Measurements from ENCODE around the gene SRPK2. TPM values are rescaled to one million over a fixed set of nuclear protein-coding genes. Genes with fewer than 3 reads are reported as not detected.
"Not testable (repeated sequence)": the region's sequence is repeated elsewhere in the genome, so short reads cannot be mapped to it uniquely, and the experiment has no call there.

Gene SRPK2
- total and polyA plus RNA-seq, 2 donors, result 23.0 to 45.6 TPM

- peak in 1 of 9 donors; percentile 30 for DNase-seq (ENCODE audit: low read depth in 6 of 9, low spot score in 9 of 9)
- H3K9me3 ChIP-seq (ENCODE audit: control insufficient read depth in 2 of 2, insufficient read depth in 1 of 2, low read length in 1 of 2), result peaks cover 0 to 9% of the 10 kb centered on the region in 2 donors
- no peaks in the 10 kb centered on the region for H3K27me3 ChIP-seq (ENCODE audit: control insufficient read depth in 2 of 2, insufficient read depth in 1 of 2, low read length in 1 of 2)
- H3K4me1 ChIP-seq (ENCODE audit: control insufficient read depth in 2 of 2, insufficient read depth in 2 of 2, low read length in 2 of 2), result peaks cover 0 to 18% of the 10 kb centered on the region in 2 donors
- no peaks in the 10 kb centered on the region for H3K36me3 ChIP-seq (ENCODE audit: control insufficient read depth in 2 of 2, insufficient read depth in 2 of 2, low read length in 1 of 2)
- H3K27ac ChIP-seq (ENCODE audit: low read depth in 1 of 2, low read length in 1 of 2), result peak overlapping the region in 1 of 2 donors; percentile 40
- no peak overlapping the region for H3K4me3 ChIP-seq (ENCODE audit: low read length in 2 of 2)
- WGBS, result 90% methylated on average over 4 of the region's 4 CpGs
These were observed 90.3 kb downstream of the SRPK2 start for GRCh38 chr7:105298439-105298894.

GRCh38 chr7:105297985-105298384, 90.7 kb downstream of the SRPK2 start:
- Histone ChIP-seq H3K9me3 (ENCODE audit: control insufficient read depth in 2 of 2, insufficient read depth in 1 of 2, low read length in 1 of 2) (peaks cover 0 to 9% of the 10 kb centered on the region in 2 donors), H3K36me3 (ENCODE audit: control insufficient read depth in 2 of 2, insufficient read depth in 2 of 2, low read length in 1 of 2) (no peaks in the 10 kb centered on the region), H3K27ac (ENCODE audit: low read depth in 1 of 2, low read length in 1 of 2) (peak overlapping the region in 1 of 2 donors; percentile 40), H3K27me3 (ENCODE audit: control insufficient read depth in 2 of 2, insufficient read depth in 1 of 2, low read length in 1 of 2) (no peaks in the 10 kb centered on the region), H3K4me3 (ENCODE audit: low read length in 2 of 2) (no peak overlapping the region), H3K4me1 (ENCODE audit: control insufficient read depth in 2 of 2, insufficient read depth in 2 of 2, low read length in 2 of 2) (peaks cover 0 to 18% of the 10 kb centered on the region in 2 donors)
- DNase-seq (ENCODE audit: low read depth in 6 of 9, low spot score in 9 of 9), result peak in 1 of 9 donors; percentile 14
- 96% methylated on average over 2 of the region's 2 CpGs for WGBS

GRCh38 chr7:105297309-105297708, 91.4 kb downstream of the SRPK2 start:
- DNase-seq (ENCODE audit: low read depth in 6 of 9, low spot score in 9 of 9), result no peak
- Histone ChIP-seq H3K4me1 (ENCODE audit: control insufficient read depth in 2 of 2, insufficient read depth in 2 of 2, low read length in 2 of 2) (peaks cover 0 to 18% of the 10 kb centered on the region in 2 donors), H3K9me3 (ENCODE audit: control insufficient read depth in 2 of 2, insufficient read depth in 1 of 2, low read length in 1 of 2) (peaks cover 0 to 7% of the 10 kb centered on the region in 2 donors), H3K36me3 (ENCODE audit: control insufficient read depth in 2 of 2, insufficient read depth in 2 of 2, low read length in 1 of 2) (no peaks in the 10 kb centered on the region), H3K27me3 (ENCODE audit: control insufficient read depth in 2 of 2, insufficient read depth in 1 of 2, low read length in 1 of 2) (no peaks in the 10 kb centered on the region), H3K4me3 (ENCODE audit: low read length in 2 of 2) (no peak overlapping the region), H3K27ac (ENCODE audit: low read depth in 1 of 2, low read length in 1 of 2) (no peak overlapping the region)
- 98% methylated on average over 5 of the region's 5 CpGs for WGBS

GRCh38 chr7:105296491-105296890, 92.2 kb downstream of the SRPK2 start:
- Histone ChIP-seq H3K36me3 (ENCODE audit: control insufficient read depth in 2 of 2, insufficient read depth in 2 of 2, low read length in 1 of 2) (no peaks in the 10 kb centered on the region), H3K27me3 (ENCODE audit: control insufficient read depth in 2 of 2, insufficient read depth in 1 of 2, low read length in 1 of 2) (no peaks in the 10 kb centered on the region), H3K4me3 (ENCODE audit: low read length in 2 of 2) (no peak overlapping the region), H3K27ac (ENCODE audit: low read depth in 1 of 2, low read length in 1 of 2) (no peak overlapping the region), H3K4me1 (ENCODE audit: control insufficient read depth in 2 of 2, insufficient read depth in 2 of 2, low read length in 2 of 2) (peaks cover 0 to 18% of the 10 kb centered on the region in 2 donors), H3K9me3 (ENCODE audit: control insufficient read depth in 2 of 2, insufficient read depth in 1 of 2, low read length in 1 of 2) (peaks cover 0 to 7% of the 10 kb centered on the region in 2 donors)
- no peak for DNase-seq (ENCODE audit: low read depth in 6 of 9, low spot score in 9 of 9)

- no peak for DNase-seq (ENCODE audit: low read depth in 6 of 9, low spot score in 9 of 9)
- no peaks in the 10 kb centered on the region for H3K36me3 ChIP-seq (ENCODE audit: control insufficient read depth in 2 of 2, insufficient read depth in 2 of 2, low read length in 1 of 2)
- 63% methylated on average over 1 of the region's 1 CpG for WGBS
- H3K4me3 ChIP-seq (ENCODE audit: low read length in 2 of 2), result no peak overlapping the region
- no peaks in the 10 kb centered on the region for H3K27me3 ChIP-seq (ENCODE audit: control insufficient read depth in 2 of 2, insufficient read depth in 1 of 2, low read length in 1 of 2)
- peaks cover 0 to 3% of the 10 kb centered on the region in 2 donors for H3K9me3 ChIP-seq (ENCODE audit: control insufficient read depth in 2 of 2, insufficient read depth in 1 of 2, low read length in 1 of 2)
- peaks cover 0 to 15% of the 10 kb centered on the region in 2 donors for H3K4me1 ChIP-seq (ENCODE audit: control insufficient read depth in 2 of 2, insufficient read depth in 2 of 2, low read length in 2 of 2)
- peak overlapping the region in 1 of 2 donors; percentile 2 for H3K27ac ChIP-seq (ENCODE audit: low read depth in 1 of 2, low read length in 1 of 2)
These were observed 92.9 kb downstream of the SRPK2 start for GRCh38 chr7:105295596-105296352.

- WGBS, result 99% methylated on average over 6 of the region's 6 CpGs
- H3K9me3 ChIP-seq (ENCODE audit: control insufficient read depth in 2 of 2, insufficient read depth in 1 of 2, low read length in 1 of 2); H3K36me3 ChIP-seq (ENCODE audit: control insufficient read depth in 2 of 2, insufficient read depth in 2 of 2, low read length in 1 of 2); H3K4me1 ChIP-seq (ENCODE audit: control insufficient read depth in 2 of 2, insufficient read depth in 2 of 2, low read length in 2 of 2); H3K4me3 ChIP-seq (ENCODE audit: low read length in 2 of 2); H3K27me3 ChIP-seq (ENCODE audit: control insufficient read depth in 2 of 2, insufficient read depth in 1 of 2, low read length in 1 of 2); H3K27ac ChIP-seq (ENCODE audit: low read depth in 1 of 2, low read length in 1 of 2); DNase-seq (ENCODE audit: low read depth in 6 of 9, low spot score in 9 of 9): not testable (repeated sequence)
These were observed 94.2 kb downstream of the SRPK2 start for GRCh38 chr7:105294482-105294881.

- H3K27ac ChIP-seq (ENCODE audit: low read depth in 1 of 2, low read length in 1 of 2), result no peak overlapping the region
- WGBS, result 97% methylated on average over 3 of the region's 3 CpGs
- DNase-seq (ENCODE audit: low read depth in 6 of 9, low spot score in 9 of 9), result no peak
These were observed 99.0 kb downstream of the SRPK2 start for GRCh38 chr7:105289704-105290103.

GRCh38 chr7:105286441-105286840, 102.3 kb downstream of the SRPK2 start:
- 96% methylated on average over 3 of the region's 3 CpGs for WGBS
- DNase-seq (ENCODE audit: low read depth in 6 of 9, low spot score in 9 of 9), result no peak
- no peaks in the 10 kb centered on the region for H3K27me3 ChIP-seq (ENCODE audit: control insufficient read depth in 2 of 2, insufficient read depth in 1 of 2, low read length in 1 of 2)
- no peak overlapping the region for H3K4me3 ChIP-seq (ENCODE audit: low read length in 2 of 2)
- H3K36me3 ChIP-seq (ENCODE audit: control insufficient read depth in 2 of 2, insufficient read depth in 2 of 2, low read length in 1 of 2), result no peaks in the 10 kb centered on the region
- no peak overlapping the region for H3K27ac ChIP-seq (ENCODE audit: low read depth in 1 of 2, low read length in 1 of 2)
- peaks cover 0 to 2% of the 10 kb centered on the region in 2 donors for H3K9me3 ChIP-seq (ENCODE audit: control insufficient read depth in 2 of 2, insufficient read depth in 1 of 2, low read length in 1 of 2)
- peaks cover 2 to 5% of the 10 kb centered on the region in 2 donors for H3K4me1 ChIP-seq (ENCODE audit: control insufficient read depth in 2 of 2, insufficient read depth in 2 of 2, low read length in 2 of 2)

More at GRCh38 chr7:105289704-105290103, 99.0 kb downstream of the SRPK2 start:
- no peak overlapping the region for H3K4me3 ChIP-seq (ENCODE audit: low read length in 2 of 2)
- H3K36me3 ChIP-seq (ENCODE audit: control insufficient read depth in 2 of 2, insufficient read depth in 2 of 2, low read length in 1 of 2), result no peaks in the 10 kb centered on the region
- no peaks in the 10 kb centered on the region for H3K27me3 ChIP-seq (ENCODE audit: control insufficient read depth in 2 of 2, insufficient read depth in 1 of 2, low read length in 1 of 2)
- H3K4me1 ChIP-seq (ENCODE audit: control insufficient read depth in 2 of 2, insufficient read depth in 2 of 2, low read length in 2 of 2), result peaks cover 2 to 5% of the 10 kb centered on the region in 2 donors
- H3K9me3 ChIP-seq (ENCODE audit: control insufficient read depth in 2 of 2, insufficient read depth in 1 of 2, low read length in 1 of 2), result peaks cover 0 to 2% of the 10 kb centered on the region in 2 donors

GRCh38 chr7:105285118-105285874, 103.4 kb downstream of the SRPK2 start:
- no peaks in the 10 kb centered on the region for H3K36me3 ChIP-seq (ENCODE audit: control insufficient read depth in 2 of 2, insufficient read depth in 2 of 2, low read length in 1 of 2)
- DNase-seq (ENCODE audit: low read depth in 6 of 9, low spot score in 9 of 9), result no peak
- H3K27me3 ChIP-seq (ENCODE audit: control insufficient read depth in 2 of 2, insufficient read depth in 1 of 2, low read length in 1 of 2), result no peaks in the 10 kb centered on the region
- no peak overlapping the region for H3K27ac ChIP-seq (ENCODE audit: low read depth in 1 of 2, low read length in 1 of 2)
- WGBS, result 96% methylated on average over 12 of the region's 12 CpGs
- H3K4me3 ChIP-seq (ENCODE audit: low read length in 2 of 2), result no peak overlapping the region
- peaks cover 0 to 2% of the 10 kb centered on the region in 2 donors for H3K9me3 ChIP-seq (ENCODE audit: control insufficient read depth in 2 of 2, insufficient read depth in 1 of 2, low read length in 1 of 2)
- peaks cover 2 to 5% of the 10 kb centered on the region in 2 donors for H3K4me1 ChIP-seq (ENCODE audit: control insufficient read depth in 2 of 2, insufficient read depth in 2 of 2, low read length in 2 of 2)

Measured in thymus (tissue), 11 donors.